NCI-H748 (cell line): ENCODE measurements around the gene ONECUT3.

Source experiments
- DNase-seq: peaks from one replicate; lab custom pipeline; 2025; ENCODE audit not compliant: unreplicated experiment; lab: John Stamatoyannopoulos, UW

The ONECUT3 gene

GRCh38 chr19:1739960-1740629 is 13.2 kb upstream of the ONECUT3 start:
- no peak for DNase-seq

- no peak for DNase-seq
Observed at GRCh38 chr19:1742989-1743696, 10.2 kb upstream of the ONECUT3 start.

DNA sequence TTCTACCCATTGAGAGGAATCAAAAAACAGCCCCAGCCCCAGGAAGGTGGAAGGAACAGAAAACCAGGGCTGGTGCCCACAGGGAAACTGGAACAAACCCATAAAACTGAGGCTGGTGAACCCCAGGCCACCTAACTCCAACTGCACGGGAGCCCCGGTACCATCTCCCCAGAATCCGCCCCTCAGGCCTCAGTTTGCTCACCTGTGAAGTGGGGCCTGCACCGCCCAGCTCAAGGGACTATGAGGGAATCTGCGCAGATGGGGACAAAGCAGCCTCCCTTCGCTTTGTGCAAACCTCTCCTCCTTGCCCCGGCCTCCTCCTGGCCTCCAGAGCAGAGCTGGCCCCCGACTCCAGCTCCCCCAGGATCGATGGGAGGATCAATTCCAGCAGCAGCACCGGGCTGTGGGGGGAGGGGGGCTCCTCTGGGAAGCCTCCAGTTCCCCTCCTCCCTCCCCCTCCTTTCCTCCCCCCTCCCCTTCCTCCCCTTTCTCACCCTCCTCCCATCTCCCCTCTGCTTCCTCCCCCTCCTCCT is 9.1 kb upstream of the ONECUT3 start:
- DNase-seq, result no peak

GRCh38 chr19:1744822-1745563 is 8.3 kb upstream of the ONECUT3 start:
- no peak for DNase-seq

GRCh38 chr19:1745589-1746031 is 7.7 kb upstream of the ONECUT3 start:
- DNase-seq, result no peak

DNA sequence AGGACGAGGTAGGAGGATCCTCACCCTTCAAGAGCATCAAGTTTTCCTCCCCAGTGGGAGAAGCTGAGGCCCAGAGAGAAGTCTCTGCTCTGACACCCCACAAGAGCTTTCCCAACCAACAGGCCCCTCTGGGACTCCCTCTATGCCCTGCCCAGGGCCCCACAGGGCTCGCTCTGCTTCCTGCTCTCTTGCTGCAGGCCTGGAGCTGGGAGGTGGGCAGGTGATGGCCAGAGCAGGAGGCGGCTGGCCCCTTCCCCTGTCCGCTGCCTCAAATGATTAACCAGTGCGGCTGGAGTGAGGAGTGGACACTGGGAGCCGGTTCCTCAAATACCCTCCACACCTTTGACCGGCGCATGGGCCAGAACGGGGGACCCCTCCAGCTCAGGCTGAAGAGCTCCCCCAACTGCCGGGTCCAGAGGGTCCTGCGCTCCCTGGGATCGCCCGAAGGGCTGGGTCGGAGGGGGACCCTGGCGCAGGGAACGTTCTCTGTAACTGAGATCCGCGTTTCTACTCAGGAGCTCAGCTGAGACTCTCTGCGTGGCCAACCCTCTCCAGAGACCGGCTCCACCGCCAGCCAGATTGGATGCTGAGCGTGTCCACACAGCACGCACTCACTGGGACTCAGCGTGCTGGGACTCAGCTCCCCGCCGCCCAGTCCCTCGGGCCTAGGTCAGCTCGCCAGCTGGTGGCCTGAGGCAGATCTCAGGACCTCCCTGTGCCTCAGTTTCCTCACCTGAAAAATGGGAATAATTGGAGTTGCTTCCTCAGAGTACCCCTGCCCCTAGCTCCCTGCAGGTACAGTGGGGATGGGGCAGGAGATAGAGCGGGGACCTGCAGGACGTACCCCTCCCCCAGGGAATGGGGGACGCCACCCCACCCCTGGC is 6.7 kb upstream of the ONECUT3 start:
- DNase-seq, result peak; percentile 19

DNA sequence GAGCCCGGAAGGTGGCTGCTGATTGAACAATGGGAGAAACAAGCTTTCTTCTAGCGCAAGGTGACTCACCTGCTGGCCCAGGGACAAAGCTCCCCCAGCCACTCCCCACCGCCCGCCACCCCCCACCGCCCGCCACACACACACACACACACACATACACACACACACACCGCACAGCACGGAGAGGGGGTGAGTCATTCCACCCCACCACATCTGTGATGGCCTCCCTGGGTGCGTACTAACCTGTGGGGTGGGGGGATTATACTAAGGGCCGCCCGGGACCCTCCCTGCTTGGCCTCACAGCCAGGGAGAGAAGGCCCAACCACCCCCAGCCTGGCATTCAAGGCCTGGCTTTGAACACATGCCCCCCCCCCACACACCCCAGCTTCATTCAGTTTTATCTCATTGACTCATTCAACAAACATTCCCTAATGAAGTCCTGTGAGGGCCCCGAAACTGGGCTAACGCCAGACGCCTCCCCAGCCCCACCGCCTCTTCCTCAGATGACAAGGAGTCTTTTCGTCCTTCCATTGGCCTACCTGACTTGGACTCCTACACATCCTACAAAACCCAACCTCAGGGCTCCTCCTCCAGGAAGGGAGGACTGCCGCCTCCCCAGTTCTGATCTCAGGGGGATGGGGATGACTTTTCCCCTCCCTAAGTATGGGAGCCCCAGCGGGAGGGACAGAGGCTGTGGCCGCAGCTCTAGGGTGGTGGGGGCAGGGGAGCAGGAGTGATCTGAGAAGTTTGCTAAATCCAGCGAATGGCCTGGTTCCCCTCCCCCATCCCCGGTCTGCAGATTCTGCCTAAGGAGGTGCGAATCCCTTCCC is 5.8 kb upstream of the ONECUT3 start:
- DNase-seq, result no peak

DNA sequence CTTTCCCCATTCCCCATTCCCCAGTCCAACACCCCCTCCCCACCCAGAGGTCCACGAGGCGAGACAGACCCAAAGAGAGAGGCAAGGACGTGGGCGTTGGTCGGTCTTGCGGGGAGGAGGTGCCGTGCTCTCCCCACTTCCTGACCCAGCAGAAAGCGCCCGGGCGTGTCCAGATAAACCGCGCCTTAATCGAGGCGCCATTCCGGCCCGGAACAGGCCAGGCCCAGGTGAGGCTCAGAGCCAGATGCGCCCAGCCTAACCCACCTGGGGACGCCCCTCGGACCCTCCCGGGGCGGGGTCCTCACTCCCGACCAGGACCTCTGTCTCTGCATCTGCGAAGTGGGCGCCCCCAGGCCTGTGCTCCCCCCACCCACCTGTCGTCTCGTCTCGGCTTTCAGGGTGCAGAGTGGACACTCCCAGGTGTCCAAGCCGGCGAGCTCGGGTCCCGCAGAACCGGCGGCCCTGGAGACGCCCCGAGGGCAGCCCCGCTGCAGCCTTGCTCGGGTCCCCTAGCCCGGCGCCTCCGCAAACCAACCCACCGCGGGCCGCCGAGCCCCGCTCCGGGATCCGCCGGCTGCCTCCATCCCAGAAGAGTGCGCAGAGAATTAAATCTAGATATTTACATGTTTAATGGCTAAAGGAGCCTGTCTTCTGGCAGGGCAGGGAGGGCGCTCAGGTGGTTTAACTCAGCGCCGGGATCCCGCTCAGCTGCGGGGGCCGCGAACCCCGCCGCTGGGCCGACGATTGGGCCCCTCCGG is 5.0 kb upstream of the ONECUT3 start:
- DNase-seq, result peak; percentile 14

DNA sequence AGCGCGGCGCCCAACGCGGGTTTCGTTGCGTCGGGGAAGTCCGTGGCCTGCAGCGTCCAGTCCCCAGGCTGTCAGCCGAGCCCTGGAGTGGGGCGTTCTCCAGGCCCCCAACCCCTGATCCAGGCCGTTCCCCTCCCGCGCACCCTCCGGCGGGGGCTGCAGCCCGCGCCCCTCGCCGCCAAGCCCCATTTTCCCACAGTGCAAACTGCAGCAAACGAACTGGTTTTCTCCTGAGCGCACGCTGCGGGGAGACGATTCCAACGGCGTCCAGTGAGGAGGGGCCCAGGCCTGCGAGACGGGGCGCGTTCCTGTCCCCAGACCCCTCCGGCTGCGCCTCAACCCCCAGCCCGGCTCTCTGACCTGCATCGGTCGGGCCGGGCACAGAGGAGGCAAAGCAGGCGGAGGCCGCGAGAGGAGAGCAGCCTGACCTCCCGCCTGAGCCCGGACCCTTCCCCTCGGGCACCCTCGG is 4.4 kb upstream of the ONECUT3 start:
- DNase-seq, result no peak

DNA sequence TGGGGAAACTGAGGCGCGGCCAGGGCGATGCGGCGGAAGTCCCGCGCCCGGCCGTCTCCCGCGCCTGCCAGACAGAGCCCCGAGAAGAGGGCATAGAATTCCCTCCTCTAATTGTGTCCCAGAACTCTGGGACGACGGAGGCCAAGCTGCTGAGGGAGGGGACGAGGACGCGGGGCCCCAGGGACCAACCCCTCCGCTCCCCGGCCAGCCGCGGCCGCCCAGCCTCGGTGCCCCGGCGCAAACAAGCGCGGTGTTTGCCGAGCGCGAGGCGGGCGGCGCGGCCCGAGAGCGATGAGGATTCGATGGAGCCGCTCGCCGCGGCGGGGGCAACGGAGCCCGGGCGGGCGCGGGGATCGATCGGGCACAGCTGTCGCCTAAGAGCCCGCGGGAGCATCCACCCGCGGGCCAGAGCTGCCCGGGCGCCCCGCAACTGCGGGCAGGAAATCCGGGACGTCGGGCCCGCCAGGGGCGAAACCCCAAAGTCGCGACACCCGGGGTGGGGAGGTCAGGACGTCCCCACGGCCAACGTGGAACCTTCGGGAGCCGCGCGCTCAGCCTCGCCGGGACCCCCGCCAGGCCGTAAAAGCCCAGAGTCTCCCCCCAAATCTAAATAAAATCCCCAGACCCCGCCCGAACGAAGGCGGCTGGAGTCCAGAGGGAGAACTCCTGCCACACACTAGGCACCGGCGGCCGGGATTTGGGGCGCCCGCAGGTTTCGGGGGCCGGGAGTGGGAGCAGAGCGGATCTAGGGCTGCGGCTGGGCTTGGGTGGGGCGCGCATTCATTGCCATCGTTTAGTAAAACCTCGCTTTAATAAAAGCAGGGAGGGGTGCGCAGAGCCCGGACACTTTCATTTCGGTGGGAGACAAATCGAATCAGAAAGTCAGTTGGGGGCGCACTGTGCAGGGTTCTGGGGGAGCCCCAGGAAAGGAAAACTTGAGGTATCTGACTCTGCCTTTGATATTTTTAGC is 3.6 kb upstream of the ONECUT3 start:
- no peak for DNase-seq

- DNase-seq, result no peak
Observed at GRCh38 chr19:1750343-1751021, 2.8 kb upstream of the ONECUT3 start.

DNA sequence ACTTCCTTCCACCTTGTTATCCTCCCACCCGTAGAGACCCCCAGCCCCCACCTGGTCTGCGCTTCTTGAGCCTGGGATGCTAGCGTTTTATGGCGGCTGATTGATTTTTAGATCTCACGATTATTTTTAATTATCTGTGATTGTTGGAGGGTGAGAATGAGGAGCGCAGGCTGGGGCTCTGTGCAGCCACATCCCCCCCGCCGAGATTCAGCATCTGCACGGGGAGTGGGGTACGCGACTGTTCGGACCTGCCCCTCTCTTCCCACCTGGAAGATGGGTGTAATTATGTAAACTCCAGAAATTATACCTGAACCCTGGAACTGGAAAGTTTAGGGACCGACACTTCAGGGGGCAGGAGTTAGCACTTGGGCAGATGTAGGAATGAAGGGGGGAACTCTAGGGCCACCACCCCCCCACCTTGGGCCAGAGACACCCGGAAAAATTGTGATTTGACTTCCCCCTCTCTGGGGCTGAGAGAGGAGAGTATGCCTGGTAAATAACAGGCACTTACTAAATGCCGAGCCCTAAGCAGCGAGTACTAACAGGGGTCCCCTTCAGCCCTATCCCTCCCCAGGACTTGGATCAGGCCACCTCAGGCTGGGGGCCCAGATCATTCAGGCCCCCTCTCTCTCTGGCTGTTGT is 1.8 kb upstream of the ONECUT3 start:
- no peak for DNase-seq

- no peak for DNase-seq
Observed at GRCh38 chr19:1752009-1752756, 1.1 kb upstream of the ONECUT3 start.

DNA sequence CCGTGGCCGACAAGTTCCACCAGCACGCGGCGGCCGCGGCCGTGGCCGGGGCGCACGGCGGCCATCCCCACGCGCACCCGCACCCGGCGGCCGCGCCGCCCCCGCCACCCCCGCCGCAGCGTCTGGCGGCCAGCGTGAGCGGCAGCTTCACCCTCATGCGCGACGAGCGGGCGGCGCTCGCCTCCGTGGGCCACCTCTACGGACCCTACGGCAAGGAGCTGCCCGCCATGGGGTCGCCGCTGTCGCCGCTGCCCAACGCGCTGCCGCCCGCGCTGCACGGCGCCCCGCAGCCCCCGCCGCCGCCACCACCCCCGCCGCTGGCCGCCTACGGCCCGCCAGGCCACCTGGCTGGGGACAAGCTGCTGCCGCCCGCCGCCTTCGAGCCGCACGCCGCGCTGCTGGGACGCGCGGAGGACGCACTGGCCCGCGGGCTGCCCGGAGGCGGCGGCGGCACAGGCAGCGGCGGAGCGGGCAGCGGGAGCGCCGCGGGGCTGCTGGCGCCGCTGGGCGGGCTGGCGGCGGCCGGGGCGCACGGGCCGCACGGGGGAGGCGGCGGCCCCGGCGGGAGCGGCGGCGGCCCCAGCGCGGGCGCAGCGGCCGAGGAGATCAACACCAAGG is 821 bp downstream of the ONECUT3 start:
- DNase-seq, result no peak

DNA sequence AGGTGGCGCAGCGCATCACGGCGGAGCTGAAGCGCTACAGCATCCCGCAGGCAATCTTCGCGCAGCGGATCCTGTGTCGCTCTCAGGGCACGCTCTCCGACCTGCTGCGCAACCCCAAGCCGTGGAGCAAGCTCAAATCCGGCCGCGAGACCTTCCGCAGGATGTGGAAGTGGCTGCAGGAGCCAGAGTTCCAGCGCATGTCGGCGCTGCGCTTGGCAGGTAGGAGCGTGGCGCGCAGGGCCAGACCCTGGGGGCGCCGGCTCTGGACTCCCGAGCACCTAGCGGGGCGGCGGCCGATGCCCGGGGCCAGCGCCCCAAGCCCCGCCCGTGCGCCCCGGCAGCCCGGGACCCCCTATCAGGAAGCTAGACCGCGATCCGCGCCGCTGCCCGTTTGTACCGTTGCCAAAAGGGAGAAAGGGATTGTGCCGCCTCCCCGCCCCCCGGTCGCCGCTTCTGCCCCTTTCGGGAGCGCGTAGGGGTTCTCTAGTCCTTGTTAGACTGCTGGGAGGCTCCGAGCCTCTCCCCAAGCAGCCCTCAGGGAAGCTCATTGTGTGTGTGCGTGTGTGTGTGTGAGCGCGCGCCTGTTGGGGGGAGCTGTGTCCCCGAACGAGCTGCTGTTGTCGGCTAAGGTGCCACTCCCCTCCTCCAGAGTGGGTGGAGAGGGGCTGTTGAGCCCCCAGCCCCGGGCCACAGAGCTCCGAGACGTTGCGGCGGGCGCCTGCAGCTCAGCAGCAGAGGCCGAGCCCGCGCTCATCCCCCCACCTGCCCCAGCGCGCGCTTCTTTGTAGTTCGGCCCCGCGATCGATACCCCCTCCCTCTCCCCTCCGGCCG is 1.5 kb downstream of the ONECUT3 start:
- peak; percentile 50 for DNase-seq
